Measurements from ENCODE around the gene FRRS1. TPM values are rescaled to one million over a fixed set of nuclear protein-coding genes. Genes with fewer than 3 reads are reported as not detected.
A peak's percentile ranks its signal among the peaks of the same experiment; 100 is the strongest.
"Not testable (repeated sequence)": the region's sequence is repeated elsewhere in the genome, so short reads cannot be mapped to it uniquely, and the experiment has no call there.

FRRS1 gene
- total RNA-seq, 1 donor from 2014 or later, result 1.2 TPM

- no peak for DNase-seq (ENCODE audit: extremely low read depth, low read depth, low spot score)
Observed at GRCh38 chr1:99768104-99768503, 1.7 kb upstream of the FRRS1 start.

GRCh38 chr1:99764909-99765308 is 1.5 kb downstream of the FRRS1 start:
- DNase-seq (ENCODE audit: extremely low read depth, low read depth, low spot score), result no peak

GRCh38 chr1:99764439-99764838 is 2.0 kb downstream of the FRRS1 start:
- DNase-seq (ENCODE audit: extremely low read depth, low read depth, low spot score), result no peak

- no peak for DNase-seq (ENCODE audit: extremely low read depth, low read depth, low spot score)
Observed at GRCh38 chr1:99763956-99764355, 2.5 kb downstream of the FRRS1 start.

- no peak for DNase-seq (ENCODE audit: extremely low read depth, low read depth, low spot score)
Observed at GRCh38 chr1:99761774-99762173, 4.7 kb downstream of the FRRS1 start.

GRCh38 chr1:99759518-99760160 is 6.8 kb downstream of the FRRS1 start:
- DNase-seq (ENCODE audit: extremely low read depth, low read depth, low spot score), result no peak

- not testable (repeated sequence) for DNase-seq (ENCODE audit: extremely low read depth, low read depth, low spot score)
Observed at GRCh38 chr1:99758686-99759517, 7.5 kb downstream of the FRRS1 start.

GRCh38 chr1:99758073-99758511 is 8.3 kb downstream of the FRRS1 start:
- DNase-seq (ENCODE audit: extremely low read depth, low read depth, low spot score), result no peak

GRCh38 chr1:99756598-99756997 is 9.8 kb downstream of the FRRS1 start:
- no peak for DNase-seq (ENCODE audit: extremely low read depth, low read depth, low spot score)

- DNase-seq (ENCODE audit: extremely low read depth, low read depth, low spot score), result no peak
Observed at GRCh38 chr1:99755664-99756063, 10.8 kb downstream of the FRRS1 start.

GRCh38 chr1:99754697-99755096 is 11.7 kb downstream of the FRRS1 start:
- DNase-seq (ENCODE audit: extremely low read depth, low read depth, low spot score), result no peak

- no peak for DNase-seq (ENCODE audit: extremely low read depth, low read depth, low spot score)
Observed at GRCh38 chr1:99754055-99754626, 12.3 kb downstream of the FRRS1 start.

GRCh38 chr1:99751877-99752504 is 14.4 kb downstream of the FRRS1 start:
- DNase-seq (ENCODE audit: extremely low read depth, low read depth, low spot score), result no peak

GRCh38 chr1:99749504-99750347 is 16.7 kb downstream of the FRRS1 start:
- no peak for DNase-seq (ENCODE audit: extremely low read depth, low read depth, low spot score)

GRCh38 chr1:99748419-99748818 is 18.0 kb downstream of the FRRS1 start:
- DNase-seq (ENCODE audit: extremely low read depth, low read depth, low spot score), result no peak

- no peak for DNase-seq (ENCODE audit: extremely low read depth, low read depth, low spot score)
Observed at GRCh38 chr1:99745684-99746083, 20.8 kb downstream of the FRRS1 start.

GRCh38 chr1:99745061-99745460 is 21.4 kb downstream of the FRRS1 start:
- DNase-seq (ENCODE audit: extremely low read depth, low read depth, low spot score), result no peak

GRCh38 chr1:99740141-99740540 is 26.3 kb downstream of the FRRS1 start:
- no peak for DNase-seq (ENCODE audit: extremely low read depth, low read depth, low spot score)

GRCh38 chr1:99738858-99739465 is 27.5 kb downstream of the FRRS1 start:
- no peak for DNase-seq (ENCODE audit: extremely low read depth, low read depth, low spot score)

GRCh38 chr1:99737016-99737415 is 29.4 kb downstream of the FRRS1 start:
- peak; percentile 68 for DNase-seq (ENCODE audit: extremely low read depth, low read depth, low spot score)
